Gastrocnemius medialis (tissue), 4 donors: ENCODE data around the gene GALR1. TPM values are rescaled to one million over a fixed set of nuclear protein-coding genes. Genes with fewer than 3 reads are reported as not detected.
"Not testable (repeated sequence)": the region's sequence is repeated elsewhere in the genome, so short reads cannot be mapped to it uniquely, and the experiment has no call there.

Experiments used
- ATAC-seq, 2 donors: fragments of 150-250 bp; one replicate each; pipeline ENCODE4 v1.9.1; 2016
- DNase-seq, 2 donors: peaks; one replicate each; pipeline ENCODE4 v3.0.0-alpha.2; 2019
- H3K27ac ChIP-seq, 4 donors: fragments of 200-600 bp; sonication (generic); 1 replicate in 1 of 4; 2 replicates in 3 of 4; pipeline ENCODE4 v1.5.1; 2016 to 2018; ENCODE audit warnings: mild to moderate bottlenecking in 2 of 4, moderate library complexity in 1 of 4
- H3K27me3 ChIP-seq, 3 donors: fragments of 200-600 bp; sonication (generic) in 2 of 3; 1 replicate in 1 of 3; 2 replicates in 2 of 3; pipeline versions ENCODE4 v1.5.1 to v1.6.0; 2016 to 2019; ENCODE audit warnings: mild to moderate bottlenecking in 1 of 3, moderate library complexity in 1 of 3
- H3K36me3 ChIP-seq, 2 donors: fragments of 200-600 bp; sonication (generic) in 1 of 2; one replicate each; pipeline ENCODE4 v1.5.1; 2017 to 2018
- H3K4me1 ChIP-seq, 2 donors: fragments of 200-600 bp; sonication (generic) in 1 of 2; one replicate each; pipeline ENCODE4 v1.5.1; 2016 to 2017; ENCODE audit warnings: mild to moderate bottlenecking in 2 of 2
- H3K4me3 ChIP-seq, 4 donors: fragments of 200-600 bp; sonication (generic) in 3 of 4; 1 replicate in 1 of 4; 2 replicates in 3 of 4; pipeline ENCODE4 v1.5.1; 2016 to 2019; ENCODE audit warnings: mild to moderate bottlenecking in 2 of 4
- H3K9me3 ChIP-seq, 3 donors: fragments of 200-600 bp; sonication (generic) in 2 of 3; 1 replicate in 1 of 3; 2 replicates in 2 of 3; pipeline ENCODE4 v1.5.1; 2016 to 2019
- CTCF ChIP-seq, 5 experiments: fragments of 450-650 bp in 3 of 5; fragments of 200-600 bp in 2 of 5; sonication (generic) in 2 of 5; IDR thresholded peaks in 4 of 5; conservative IDR thresholded peaks in 1 of 5; 1 replicate in 4 of 5; 2 replicates in 1 of 5; pipeline ENCODE4 v1.5.1; 2016 to 2019; ENCODE audit warnings: antibody characterized with exemption in 5 of 5, mild to moderate bottlenecking in 3 of 5, moderate library complexity in 3 of 5
- POLR2A ChIP-seq, 2 donors: fragments of 450-650 bp; IDR thresholded peaks; one replicate each; pipeline ENCODE4 v1.6.1; 2017; ENCODE audit warnings: antibody characterized with exemption in 2 of 2, mild to moderate bottlenecking in 2 of 2, moderate library complexity in 2 of 2
- in situ Hi-C, 4 donors: fragments of 200-750 bp; cut with MboI; loops; one replicate each; pipeline versions ENCODE4 v1.15.0 to v1.8.0; 2017; ENCODE audit warnings: low sequenced_read_pairs in 4 of 4
- intact Hi-C: fragments of 100-400 bp; cut with DNase I; formaldehyde crosslinking; loops from one replicate; pipeline ENCODE4 v1.15.1; 2023; ENCODE audit warnings: low total_unique reads
- total RNA-seq, 4 donors: library from RNA; depleted of rRNA; stranded (reverse); fragments of >200 nt; gene quantifications; one replicate each; pipeline versions ENCODE4 v1.1.0 to v1.2.3, GENCODE V29; 2016

The GALR1 gene
- total RNA-seq, 4 donors from 2014 or later = not detected

GRCh38 chr18:77267969-77268368 lies 18.3 kb downstream of the GALR1 start:
- TF ChIP-seq POLR2A (IDR thresholded peaks at IDR 0.05) (no peak), CTCF (IDR thresholded peaks at IDR 0.05 in 4 of 5, conservative IDR thresholded peaks at IDR 0.05 in 1 of 5) (no peak)
- peaks cover 0 to 2% (median 0%) of the 10 kb centered on the region in 3 donors for H3K27me3 ChIP-seq
- in situ Hi-C loops = no loop called here

GRCh38 chr18:77268456-77268855 lies 18.8 kb downstream of the GALR1 start:
- in situ Hi-C loops (no loop called here), intact Hi-C loops (no loop called here)
- Histone ChIP-seq H3K4me3 (no peak overlapping the region), H3K36me3 (no peaks in the 10 kb centered on the region), H3K4me1 (no peaks in the 10 kb centered on the region), H3K27ac (no peak overlapping the region), H3K9me3 (no peaks in the 10 kb centered on the region), H3K27me3 (peaks cover 0 to 2% (median 0%) of the 10 kb centered on the region in 3 donors)
- ATAC-seq (no peak), DNase-seq (no peak)
- TF ChIP-seq CTCF (IDR thresholded peaks at IDR 0.05 in 4 of 5, conservative IDR thresholded peaks at IDR 0.05 in 1 of 5) (no peak), POLR2A (IDR thresholded peaks at IDR 0.05) (no peak)

More at GRCh38 chr18:77267969-77268368, 18.3 kb downstream of the GALR1 start:
- no peak overlapping the region for H3K27ac ChIP-seq
- no peaks in the 10 kb centered on the region for H3K36me3 ChIP-seq
- no peak for ATAC-seq
- H3K9me3 ChIP-seq = no peaks in the 10 kb centered on the region
- H3K4me3 ChIP-seq = no peak overlapping the region
- no peak for DNase-seq
- intact Hi-C loops = no loop called here
- H3K4me1 ChIP-seq = no peaks in the 10 kb centered on the region

GRCh38 chr18:77271576-77272481 lies 22.2 kb downstream of the GALR1 start:
- no peaks in the 10 kb centered on the region for H3K9me3 ChIP-seq
- no peaks in the 10 kb centered on the region for H3K36me3 ChIP-seq
- intact Hi-C loops = no loop called here
- peaks cover 0 to 2% (median 0%) of the 10 kb centered on the region in 3 donors for H3K27me3 ChIP-seq
- H3K4me1 ChIP-seq = no peaks in the 10 kb centered on the region
- no peak overlapping the region for H3K4me3 ChIP-seq
- ATAC-seq (no peak), DNase-seq (no peak)
- H3K27ac ChIP-seq = no peak overlapping the region
- in situ Hi-C loops = no loop called here
- TF ChIP-seq CTCF (IDR thresholded peaks at IDR 0.05 in 4 of 5, conservative IDR thresholded peaks at IDR 0.05 in 1 of 5) (no peak), POLR2A (IDR thresholded peaks at IDR 0.05) (no peak)

- H3K27me3 ChIP-seq, H3K4me1 ChIP-seq, H3K27ac ChIP-seq, DNase-seq, in situ Hi-C loops, H3K9me3 ChIP-seq, H3K36me3 ChIP-seq, H3K4me3 ChIP-seq, intact Hi-C loops, ATAC-seq: not testable (repeated sequence)
Measured at GRCh38 chr18:77290841-77291240, 41.2 kb downstream of the GALR1 start.

- Histone ChIP-seq H3K27ac (no peak overlapping the region), H3K27me3 (no peaks in the 10 kb centered on the region), H3K9me3 (no peaks in the 10 kb centered on the region), H3K4me1 (no peaks in the 10 kb centered on the region), H3K36me3 (no peaks in the 10 kb centered on the region), H3K4me3 (no peak overlapping the region)
- no peak for DNase-seq
- TF ChIP-seq POLR2A (IDR thresholded peaks at IDR 0.05) = no peak
- no peak for TF ChIP-seq CTCF (IDR thresholded peaks at IDR 0.05 in 4 of 5, conservative IDR thresholded peaks at IDR 0.05 in 1 of 5)
- ATAC-seq = no peak
- intact Hi-C loops = no loop called here
- in situ Hi-C loops = no loop called here
Measured at GRCh38 chr18:77298172-77298571, 48.5 kb downstream of the GALR1 start.
